GM23248 (cell line): ENCODE results near the gene AGMO. TPM values are rescaled to one million over a fixed set of nuclear protein-coding genes. Genes with fewer than 3 reads are reported as not detected.

Experiments
- DNase-seq: peaks from one replicate; pipeline ENCODE4 v3.0.0-alpha.2; 2015
- H2AFZ ChIP-seq: fragments of 200-600 bp; sonication (generic); 2 replicates; pipeline ENCODE4 v1.6.1; 2016; ENCODE audit warnings: antibody characterized with exemption
- H3F3A ChIP-seq: fragments of 200-600 bp; sonication (generic); 2 replicates; pipeline ENCODE4 v1.6.1; 2016; ENCODE audit warnings: mild to moderate bottlenecking, antibody characterized with exemption, mixed run types; ENCODE audit not compliant: insufficient read depth
- H3K27ac ChIP-seq: fragments of 200-600 bp; sonication (generic); 2 replicates; pipeline ENCODE4 v1.5.1; 2016; ENCODE audit warnings: mild to moderate bottlenecking
- H3K27me3 ChIP-seq: fragments of 200-600 bp; sonication (generic); replicated peaks from 2 replicates; pipeline ENCODE4 v1.6.1; 2016; ENCODE audit warnings: mild to moderate bottlenecking; ENCODE audit not compliant: insufficient read depth
- H3K36me3 ChIP-seq: fragments of 200-600 bp; sonication (generic); 2 replicates; pipeline ENCODE4 v1.6.1; 2016; ENCODE audit warnings: low read depth, mild to moderate bottlenecking
- H3K4me1 ChIP-seq: fragments of 200-600 bp; sonication (generic); 2 replicates; pipeline ENCODE4 v1.6.1; 2016; ENCODE audit warnings: mild to moderate bottlenecking; ENCODE audit not compliant: insufficient read depth
- H3K4me2 ChIP-seq: fragments of 200-600 bp; sonication (generic); one replicate; pipeline ENCODE4 v1.6.1; 2016; ENCODE audit warnings: mild to moderate bottlenecking; ENCODE audit not compliant: unreplicated experiment
- H3K4me3 ChIP-seq: fragments of 200-600 bp; sonication (generic); 2 replicates; pipeline ENCODE4 v1.5.1; 2016; ENCODE audit warnings: mild to moderate bottlenecking
- H3K79me2 ChIP-seq: fragments of 200-600 bp; sonication (generic); 2 replicates; pipeline ENCODE4 v1.6.1; 2016; ENCODE audit warnings: mild to moderate bottlenecking; ENCODE audit not compliant: insufficient read depth
- H3K9ac ChIP-seq: fragments of 200-600 bp; sonication (generic); 2 replicates; pipeline ENCODE4 v1.6.1; 2016; ENCODE audit warnings: mild to moderate bottlenecking
- H3K9me2 ChIP-seq: fragments of 200-600 bp; sonication (generic); 2 replicates; pipeline ENCODE4 v1.6.1; 2016; ENCODE audit warnings: mixed run types, mild to moderate bottlenecking, moderate library complexity; ENCODE audit not compliant: insufficient read depth
- H3K9me3 ChIP-seq: fragments of 200-600 bp; sonication (generic); one replicate; pipeline ENCODE4 v1.6.1; 2017; ENCODE audit warnings: low read depth
- H4K20me1 ChIP-seq: fragments of 200-600 bp; sonication (generic); 2 replicates; pipeline ENCODE4 v1.6.0; 2016; ENCODE audit not compliant: insufficient read depth
- EZH2 ChIP-seq: fragments of 200-600 bp; sonication (generic); IDR thresholded peaks from 2 replicates; pipeline ENCODE4 v1.6.1; 2018; ENCODE audit warnings: antibody characterized with exemption, mild to moderate bottlenecking; ENCODE audit not compliant: insufficient read depth, poor library complexity, severe bottlenecking
- EZH2phosphoT487 ChIP-seq: fragments of 200-600 bp; sonication (generic); IDR thresholded peaks from 2 replicates; pipeline ENCODE4 v1.6.1; 2018; ENCODE audit warnings: antibody characterized with exemption, moderate library complexity, mild to moderate bottlenecking, low read depth; ENCODE audit not compliant: insufficient read depth
- WGBS, 2 experiments: methylation state at CpG; one replicate each; pipeline ENCODE4 v1.1.6; 2015 to 2017; ENCODE audit warnings: low lambda C conversion rate in 2 of 2, low coverage in 1 of 2; ENCODE audit errors: missing lambda C conversion rate in 2 of 2; 5-methylcytosine and 5-hydroxymethylcytosine counted together
- in situ Hi-C: fragments of 300-500 bp; cut with MboI; formaldehyde crosslinking; loops from 2 replicates; pipeline ENCODE4 v1.15.0; 2020
- polyA plus RNA-seq: library from polyadenylated mRNA; unstranded; fragments of >200 nt; fragmentation: Nextera tagmentation; extraction: Ambion mirVana; gene quantifications from 2 replicates; pipeline ENCODE4 v1.2.1, GENCODE V29; 2016
- total RNA-seq: library from RNA; depleted of rRNA; stranded (reverse); fragments of >200 nt; shearing (Covaris generic); gene quantifications from 2 replicates; pipeline ENCODE4 v1.2.3, GENCODE V29; 2014

AGMO gene
- total and polyA plus RNA-seq, 2 experiments from 2014 or later: not detected

- WGBS, 2 experiments: 26 to 30% methylated on average over 1 of the region's 1 CpG
- no peaks in the 10 kb centered on the region for H3K9me3 ChIP-seq
- in situ Hi-C loops: no loop called here
Observed at GRCh38 chr7:15582773-15583172, 21.0 kb upstream of the AGMO start.

GRCh38 chr7:15581352-15581951 is 19.6 kb upstream of the AGMO start:
- Histone ChIP-seq H3K27me3 (no peaks in the 10 kb centered on the region), H3K4me3 (no peak overlapping the region), H3K36me3 (no peaks in the 10 kb centered on the region), H3K9me3 (no peaks in the 10 kb centered on the region), H3K4me2 (no peak overlapping the region), H4K20me1 (no peaks in the 10 kb centered on the region), H3K27ac (no peak overlapping the region), H3F3A (no peaks in the 10 kb centered on the region), H2AFZ (no peak overlapping the region), H3K79me2 (no peaks in the 10 kb centered on the region), H3K9ac (no peak overlapping the region), H3K4me1 (no peaks in the 10 kb centered on the region), H3K9me2 (no peaks in the 10 kb centered on the region; the same call in 1 of the 2 replicates)
- 18 to 27% methylated on average over 3 of the region's 3 CpGs for WGBS, 2 experiments
- TF ChIP-seq EZH2phosphoT487: no peak
- TF ChIP-seq EZH2: no peak
- no peak for DNase-seq
- in situ Hi-C loops: no loop called here

More at GRCh38 chr7:15582773-15583172, 21.0 kb upstream of the AGMO start:
- H3K4me2 ChIP-seq: no peak overlapping the region
- no peak for DNase-seq
- H4K20me1 ChIP-seq: no peaks in the 10 kb centered on the region
- H3K79me2 ChIP-seq: no peaks in the 10 kb centered on the region
- no peaks in the 10 kb centered on the region; the same call in 1 of the 2 replicates for H3K9me2 ChIP-seq
- no peaks in the 10 kb centered on the region for H3F3A ChIP-seq
- TF ChIP-seq EZH2phosphoT487 (no peak), EZH2 (no peak)
- H3K4me3 ChIP-seq: no peak overlapping the region
- no peaks in the 10 kb centered on the region for H3K36me3 ChIP-seq
- no peaks in the 10 kb centered on the region for H3K27me3 ChIP-seq
- H3K27ac ChIP-seq: no peak overlapping the region
- no peaks in the 10 kb centered on the region for H3K4me1 ChIP-seq
- no peak overlapping the region for H2AFZ ChIP-seq
- no peak overlapping the region for H3K9ac ChIP-seq

GRCh38 chr7:15580604-15581351 is 19.0 kb upstream of the AGMO start:
- in situ Hi-C loops: no loop called here
- Histone ChIP-seq H4K20me1 (no peaks in the 10 kb centered on the region), H3K4me2 (no peak overlapping the region)

GRCh38 chr7:15577600-15577999 is 15.8 kb upstream of the AGMO start:
- Histone ChIP-seq H3K9me2 (no peaks in the 10 kb centered on the region; the same call in 1 of the 2 replicates), H3K36me3 (no peaks in the 10 kb centered on the region), H3K27me3 (no peaks in the 10 kb centered on the region), H3K27ac (no peak overlapping the region), H3K79me2 (no peaks in the 10 kb centered on the region), H3K9me3 (no peaks in the 10 kb centered on the region), H3K4me2 (no peak overlapping the region), H3K4me3 (no peak overlapping the region), H3F3A (no peaks in the 10 kb centered on the region), H3K9ac (no peak overlapping the region), H2AFZ (no peak overlapping the region), H3K4me1 (no peaks in the 10 kb centered on the region), H4K20me1 (no peaks in the 10 kb centered on the region)
- TF ChIP-seq EZH2phosphoT487 (no peak), EZH2 (no peak)
- no peak for DNase-seq
- in situ Hi-C loops: no loop called here
- 92 to 95% methylated on average over 2 of the region's 2 CpGs for WGBS, 2 experiments

More at GRCh38 chr7:15580604-15581351, 19.0 kb upstream of the AGMO start:
- DNase-seq: no peak
- TF ChIP-seq EZH2 (no peak), EZH2phosphoT487 (no peak)
- no peaks in the 10 kb centered on the region for H3K4me1 ChIP-seq
- H3K4me3 ChIP-seq: no peak overlapping the region
- no peaks in the 10 kb centered on the region for H3K9me3 ChIP-seq
- H3K9ac ChIP-seq: no peak overlapping the region
- no peaks in the 10 kb centered on the region for H3K36me3 ChIP-seq
- H3K79me2 ChIP-seq: no peaks in the 10 kb centered on the region
- H3F3A ChIP-seq: no peaks in the 10 kb centered on the region
- H2AFZ ChIP-seq: no peak overlapping the region
- WGBS, 2 experiments: 49 to 68% methylated on average over 3 of the region's 3 CpGs
- no peaks in the 10 kb centered on the region for H3K27me3 ChIP-seq
- H3K27ac ChIP-seq: no peak overlapping the region
- no peaks in the 10 kb centered on the region; the same call in 1 of the 2 replicates for H3K9me2 ChIP-seq
